Adrenal gland (tissue), 12 donors: ENCODE measurements around the gene GABBR1. TPM values are rescaled to one million over a fixed set of nuclear protein-coding genes. Genes with fewer than 3 reads are reported as not detected.

Source experiments
- DNase-seq, 7 donors: peaks; one replicate each; pipeline ENCODE4 v3.0.0-alpha.2; 2019 to 2020
- H3K27ac ChIP-seq, 5 donors: fragments of 200-600 bp; sonication (generic) in 4 of 5; 1 replicate in 3 of 5; 2 replicates in 2 of 5; pipeline versions ENCODE4 v1.5.1 to v1.8.0; 2016 to 2020; ENCODE audit warnings: mild to moderate bottlenecking in 1 of 5
- H3K27me3 ChIP-seq: fragments of 200-600 bp; 2 replicates; pipeline ENCODE4 v1.8.0; 2021
- H3K36me3 ChIP-seq, 2 donors: fragments of 200-600 bp; replicated peaks in 1 of 2; 1 replicate in 1 of 2; 2 replicates in 1 of 2; pipeline versions ENCODE4 v1.5.1 to v1.8.0; 2018 to 2022
- H3K4me1 ChIP-seq, 2 donors: fragments of 200-600 bp; replicated peaks in 1 of 2; 1 replicate in 1 of 2; 2 replicates in 1 of 2; pipeline versions ENCODE4 v1.5.1 to v1.8.0; 2018 to 2021
- H3K4me3 ChIP-seq, 4 donors: fragments of 200-600 bp; sonication (generic) in 3 of 4; one replicate each; pipeline ENCODE4 v1.5.1; 2016 to 2018
- H3K9me3 ChIP-seq, 3 donors: fragments of 200-600 bp; sonication (generic) in 1 of 3; replicated peaks in 1 of 3; 1 replicate in 2 of 3; 2 replicates in 1 of 3; pipeline versions ENCODE4 v1.5.1 to v1.8.0; 2016 to 2021
- CTCF ChIP-seq, 6 experiments: fragments of 450-650 bp in 4 of 6; fragments of 200-600 bp in 2 of 6; sonication (generic) in 1 of 6; IDR thresholded peaks; 1 replicate in 5 of 6; 2 replicates in 1 of 6; pipeline versions ENCODE4 v1.5.1 to v1.8.0; 2016 to 2021; ENCODE audit warnings: antibody characterized with exemption in 6 of 6, mild to moderate bottlenecking in 2 of 6, moderate library complexity in 1 of 6
- POLR2A ChIP-seq, 2 donors: fragments of 450-650 bp; IDR thresholded peaks; one replicate each; pipeline ENCODE4 v1.6.1; 2017; ENCODE audit warnings: antibody characterized with exemption in 2 of 2, mild to moderate bottlenecking in 2 of 2, moderate library complexity in 1 of 2
- WGBS, 4 donors: extraction: QIAGEN DNeasy Blood & Tissue Kit in 2 of 4; methylation state at CpG; one replicate each; pipeline versions ENCODE4 v1.1.5 to v1.1.7; 2013 to 2017; 5-methylcytosine and 5-hydroxymethylcytosine counted together
- intact Hi-C, 2 donors: fragments of 100-400 bp; cut with DNase I; formaldehyde crosslinking; loops; one replicate each; pipeline versions ENCODE4 v1.14.1 to v1.15.0; 2022 to 2023
- polyA plus RNA-seq, 3 donors: library from polyadenylated mRNA; stranded (reverse); fragments of 200-250 nt in 2 of 3; fragments of 350-450 nt in 1 of 3; fragmentation: Illumina TruSeq in 1 of 3; extraction: RNeasy Lipid Tissue Mini Kit (QIAGEN cat#74804) in 1 of 3; gene quantifications; one replicate each; pipeline ENCODE4 v1.2.3, GENCODE V29; 2013 to 2014
- total RNA-seq, 9 donors: library from RNA; depleted of rRNA in 4 of 9; stranded (reverse); fragments of >200 nt in 4 of 9; fragments of 120-200 nt in 1 of 9; fragmentation: NEBNext Ultra II Directional in 1 of 9; extraction: Animal tissue kit (Norgen Biotek cat#: 25700) in 1 of 9; gene quantifications; one replicate each; pipeline versions ENCODE4 v1.1.0 to v1.2.4, GENCODE V29; 2013 to 2023
- donor health status: healthy with polysubstance abuse.
- donor health status: Bipolar disorder and iron deficiency.
- donor health status: DM: yes; HTN: yes; CAD: no.
- donor health status: DM: no; HTN: no; CAD: no.
- donor health status: DM: no; HTN: no; CAD: no.
- donor health status: DM: yes; HTN: yes; CAD: no.

Gene GABBR1
- total and polyA plus RNA-seq, 12 donors = 6.9 to 68.9 (median 18.1) TPM

DNA sequence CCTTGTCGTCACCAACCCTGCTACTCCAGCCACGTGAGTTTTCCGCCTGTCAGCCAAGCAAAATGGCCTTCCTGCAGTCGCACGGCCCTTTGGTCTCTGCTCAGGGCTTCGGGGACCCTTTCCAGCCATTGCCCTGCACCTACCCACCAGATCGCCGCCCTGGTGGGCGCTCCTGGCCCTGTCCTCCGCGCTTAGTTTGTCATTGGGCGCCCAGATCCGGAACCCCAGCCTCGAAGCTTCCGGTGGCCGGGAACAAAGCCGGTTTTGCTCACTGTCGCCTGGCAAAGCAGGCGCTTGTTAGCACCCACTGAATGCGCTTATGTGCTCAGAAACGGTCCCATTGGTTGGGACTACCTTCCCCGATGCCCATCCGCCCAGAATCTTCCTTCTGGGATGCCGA, 47.4 kb upstream of the GABBR1 start:
- TF ChIP-seq CTCF (IDR thresholded peaks at IDR 0.05) (no peak), POLR2A (IDR thresholded peaks at IDR 0.05) (no peak)
- no peak for DNase-seq
- intact Hi-C loops = no loop called here
- Histone ChIP-seq H3K27me3 (no peaks in the 10 kb centered on the region), H3K36me3 (no peaks in the 10 kb centered on the region), H3K9me3 (no peaks in the 10 kb centered on the region), H3K4me3 (no peak overlapping the region), H3K27ac (no peak overlapping the region), H3K4me1 (no peaks in the 10 kb centered on the region)
- WGBS, 4 donors = 49 to 91% (median 77%) methylated on average over 23 to 24 of the region's 24 CpGs

DNA sequence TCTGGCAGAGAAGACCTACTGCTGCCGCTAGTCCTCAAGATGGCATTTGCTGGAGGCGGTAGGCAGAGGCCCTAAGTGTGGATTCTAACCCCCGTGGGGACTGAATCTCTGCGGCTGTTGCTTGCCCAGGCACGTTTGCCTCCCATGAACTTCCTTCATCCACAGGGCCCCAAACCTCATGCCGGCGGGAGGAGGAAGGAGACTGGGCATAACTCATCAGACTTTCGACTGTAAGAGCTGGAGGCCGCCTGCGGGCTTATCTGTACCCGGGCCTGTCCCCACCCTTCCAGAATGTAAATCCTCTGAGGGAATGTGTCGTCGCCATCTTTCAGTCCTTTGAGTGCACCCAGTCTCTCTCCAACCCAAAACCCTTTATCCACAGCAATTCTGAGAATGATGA, 47.0 kb upstream of the GABBR1 start:
- H3K4me3 ChIP-seq = no peak overlapping the region
- WGBS, 4 donors = 55 to 76% (median 72%) methylated on average over 8 to 13 of the region's 13 CpGs
- TF ChIP-seq CTCF (IDR thresholded peaks at IDR 0.05) (no peak), POLR2A (IDR thresholded peaks at IDR 0.05) (no peak)
- intact Hi-C loops = no loop called here
- H3K36me3 ChIP-seq = no peaks in the 10 kb centered on the region
- H3K4me1 ChIP-seq = no peaks in the 10 kb centered on the region
- no peak overlapping the region for H3K27ac ChIP-seq
- DNase-seq = no peak
- H3K9me3 ChIP-seq = no peaks in the 10 kb centered on the region
- no peaks in the 10 kb centered on the region for H3K27me3 ChIP-seq

DNA sequence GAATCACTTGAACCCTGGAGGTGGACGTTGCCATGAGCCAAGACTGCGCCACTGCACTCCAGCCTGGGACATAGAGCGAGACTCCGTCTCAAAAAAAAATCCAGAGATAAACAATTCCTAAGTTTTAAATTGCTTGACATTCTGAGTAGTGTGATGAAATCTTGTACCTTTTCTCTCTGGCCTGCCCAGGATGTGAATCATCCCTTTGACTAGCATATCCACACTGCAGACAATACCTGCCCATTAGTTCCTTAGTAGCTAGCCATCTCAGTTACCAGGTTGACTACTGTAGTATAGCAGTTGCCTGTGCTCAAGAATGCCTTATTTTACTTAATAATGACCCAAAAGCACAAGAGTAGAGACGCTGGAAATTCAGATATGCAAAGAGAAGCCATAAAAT, 45.1 kb upstream of the GABBR1 start:
- TF ChIP-seq CTCF (IDR thresholded peaks at IDR 0.05) = no peak
- no peak for TF ChIP-seq POLR2A (IDR thresholded peaks at IDR 0.05)
- Histone ChIP-seq H3K27me3 (no peaks in the 10 kb centered on the region), H3K36me3 (no peaks in the 10 kb centered on the region), H3K9me3 (no peaks in the 10 kb centered on the region), H3K27ac (no peak overlapping the region), H3K4me3 (no peak overlapping the region), H3K4me1 (no peaks in the 10 kb centered on the region)
- DNase-seq = no peak
- WGBS, 4 donors = 77 to 88% (median 79%) methylated on average over 5 of the region's 5 CpGs
- intact Hi-C loops = no loop called here

- Histone ChIP-seq H3K4me1 (no peaks in the 10 kb centered on the region), H3K36me3 (no peaks in the 10 kb centered on the region), H3K27me3 (no peaks in the 10 kb centered on the region), H3K9me3 (no peaks in the 10 kb centered on the region), H3K27ac (no peak overlapping the region), H3K4me3 (no peak overlapping the region)
- 17 to 38% (median 22%) methylated on average over 2 of the region's 2 CpGs for WGBS, 4 donors
- DNase-seq = no peak
- no peak for TF ChIP-seq POLR2A (IDR thresholded peaks at IDR 0.05)
- intact Hi-C loops = no loop called here
Observed at GRCh38 chr6:29676981-29677601, 44.1 kb upstream of the GABBR1 start.

DNA sequence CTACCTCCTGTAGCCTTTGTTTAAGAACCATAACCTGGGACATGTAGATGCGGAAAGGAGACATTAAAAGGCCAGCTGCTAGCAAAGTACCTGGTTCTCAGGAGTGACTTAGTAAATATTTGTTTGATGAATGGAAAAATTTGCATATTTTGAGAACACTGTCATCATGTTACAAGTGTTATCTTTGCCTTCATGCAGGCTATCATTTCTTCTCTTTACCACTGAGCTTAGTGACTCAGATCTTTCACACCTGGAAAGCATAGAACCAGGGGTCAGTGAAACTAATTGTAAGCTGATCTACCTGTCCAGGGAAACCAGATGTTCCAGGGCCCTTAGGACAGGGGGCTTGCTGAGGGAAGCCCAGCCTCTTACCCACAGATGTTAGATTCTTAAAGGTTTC, 42.6 kb upstream of the GABBR1 start:
- H3K27ac ChIP-seq = no peak overlapping the region
- H3K4me3 ChIP-seq = no peak overlapping the region
- H3K9me3 ChIP-seq = no peaks in the 10 kb centered on the region
- H3K4me1 ChIP-seq = no peaks in the 10 kb centered on the region
- no peaks in the 10 kb centered on the region for H3K27me3 ChIP-seq
- DNase-seq = no peak
- intact Hi-C loops = no loop called here
- no peaks in the 10 kb centered on the region for H3K36me3 ChIP-seq
- no peak for TF ChIP-seq CTCF (IDR thresholded peaks at IDR 0.05)
- TF ChIP-seq POLR2A (IDR thresholded peaks at IDR 0.05) = no peak
- WGBS, 4 donors = 43 to 100% (median 95%) methylated on average over 1 of the region's 1 CpG
